ENCODE results near the gene CDCA7L. TPM values are rescaled to one million over a fixed set of nuclear protein-coding genes. Genes with fewer than 3 reads are reported as not detected.

The CDCA7L gene
- total RNA-seq, 1 experiment from 2014 or later = 107 TPM

DNA sequence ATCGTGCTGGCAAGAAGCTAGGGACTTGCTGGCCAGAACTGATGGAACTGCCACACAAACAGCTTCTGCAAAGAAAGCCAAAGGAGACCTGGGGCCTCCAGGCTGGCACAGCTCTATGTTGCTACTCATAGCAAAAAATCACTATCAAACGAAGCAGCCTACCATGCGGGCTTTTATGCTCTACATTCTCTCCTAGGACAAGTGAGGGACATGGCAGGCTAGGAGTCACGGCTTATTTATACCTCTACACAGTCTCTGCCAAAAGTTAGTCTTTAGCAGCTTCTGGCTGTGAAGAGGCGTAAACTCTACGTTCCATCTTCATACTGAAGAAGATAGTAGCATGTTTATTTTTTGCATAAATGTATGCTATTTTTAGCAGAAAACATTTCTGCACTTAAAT is 35.4 kb downstream of the CDCA7L start:
- RAD21 ChIA-PET (ENCODE audit: low non-redundant PET in 1 of 2, low total read pairs in 2 of 2, uncharacterized antibody in 2 of 2, unreplicated experiment in 2 of 2) = no interaction called here

More for the DNA sequence above, 35.4 kb downstream of the CDCA7L start:
- ChIA-PET POLR2A (no interaction called here), CTCF (no interaction called here)
- DNase-seq (ENCODE audit: low read depth, low spot score) (no peak), ATAC-seq (no peak)
- H3K4me2 ChIP-seq (ENCODE audit: low read length) = no peak overlapping the region
- H3K9me3 ChIP-seq (ENCODE audit: control insufficient read depth in 1 of 2, insufficient read depth in 1 of 2, low read depth in 1 of 2, low read length in 2 of 2) = no peaks in the 10 kb centered on the region
- TF ChIP-seq CBX3 (IDR thresholded peaks at IDR 0.05; ENCODE audit: low read depth) (no peak), YY1 (IDR thresholded peaks at IDR 0.05; ENCODE audit: extremely low read depth, insufficient replicate concordance, low read depth, low read length) (no peak), RAD21 (IDR thresholded peaks at IDR 0.05; ENCODE audit: low read depth) (no peak), CEBPB (IDR thresholded peaks at IDR 0.05; ENCODE audit: low read depth) (no peak), ZNF274 (IDR thresholded peaks at IDR 0.05; ENCODE audit: low read depth, low read length) (no peak), POLR2A (IDR thresholded peaks at IDR 0.05; ENCODE audit: borderline replicate concordance, extremely low read depth, insufficient read depth, insufficient read length) (no peak), SP1 (IDR thresholded peaks at IDR 0.05; ENCODE audit: low read depth) (no peak), SRF (IDR thresholded peaks at IDR 0.05; ENCODE audit: low read depth) (no peak), EZH2phosphoT487 (IDR thresholded peaks at IDR 0.05; ENCODE audit: borderline replicate concordance) (no peak), POLR2AphosphoS5 (IDR thresholded peaks at IDR 0.05; ENCODE audit: low read depth, low read length) (no peak), EZH2 (IDR thresholded peaks at IDR 0.05) (no peak), TCF7L2 (IDR thresholded peaks at IDR 0.05; ENCODE audit: borderline replicate concordance, extremely low read depth, insufficient read depth, insufficient read length) (no peak)
- TF ChIP-seq, protein P1, sequence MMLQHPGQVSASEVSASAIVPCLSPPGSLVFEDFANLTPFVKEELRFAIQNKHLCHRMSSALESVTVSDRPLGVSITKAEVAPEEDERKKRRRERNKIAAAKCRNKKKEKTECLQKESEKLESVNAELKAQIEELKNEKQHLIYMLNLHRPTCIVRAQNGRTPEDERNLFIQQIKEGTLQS (IDR thresholded peaks at IDR 0.05) = no peak
- TF ChIP-seq, protein P2, sequence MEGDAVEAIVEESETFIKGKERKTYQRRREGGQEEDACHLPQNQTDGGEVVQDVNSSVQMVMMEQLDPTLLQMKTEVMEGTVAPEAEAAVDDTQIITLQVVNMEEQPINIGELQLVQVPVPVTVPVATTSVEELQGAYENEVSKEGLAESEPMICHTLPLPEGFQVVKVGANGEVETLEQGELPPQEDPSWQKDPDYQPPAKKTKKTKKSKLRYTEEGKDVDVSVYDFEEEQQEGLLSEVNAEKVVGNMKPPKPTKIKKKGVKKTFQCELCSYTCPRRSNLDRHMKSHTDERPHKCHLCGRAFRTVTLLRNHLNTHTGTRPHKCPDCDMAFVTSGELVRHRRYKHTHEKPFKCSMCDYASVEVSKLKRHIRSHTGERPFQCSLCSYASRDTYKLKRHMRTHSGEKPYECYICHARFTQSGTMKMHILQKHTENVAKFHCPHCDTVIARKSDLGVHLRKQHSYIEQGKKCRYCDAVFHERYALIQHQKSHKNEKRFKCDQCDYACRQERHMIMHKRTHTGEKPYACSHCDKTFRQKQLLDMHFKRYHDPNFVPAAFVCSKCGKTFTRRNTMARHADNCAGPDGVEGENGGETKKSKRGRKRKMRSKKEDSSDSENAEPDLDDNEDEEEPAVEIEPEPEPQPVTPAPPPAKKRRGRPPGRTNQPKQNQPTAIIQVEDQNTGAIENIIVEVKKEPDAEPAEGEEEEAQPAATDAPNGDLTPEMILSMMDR (IDR thresholded peaks at IDR 0.05 in 2 of 3, conservative IDR thresholded peaks at IDR 0.05 in 1 of 3; ENCODE audit: borderline replicate concordance in 1 of 3, insufficient read depth in 1 of 3, low read depth in 2 of 3, low read length in 2 of 3) = no peak
- TF ChIP-seq, protein P3, sequence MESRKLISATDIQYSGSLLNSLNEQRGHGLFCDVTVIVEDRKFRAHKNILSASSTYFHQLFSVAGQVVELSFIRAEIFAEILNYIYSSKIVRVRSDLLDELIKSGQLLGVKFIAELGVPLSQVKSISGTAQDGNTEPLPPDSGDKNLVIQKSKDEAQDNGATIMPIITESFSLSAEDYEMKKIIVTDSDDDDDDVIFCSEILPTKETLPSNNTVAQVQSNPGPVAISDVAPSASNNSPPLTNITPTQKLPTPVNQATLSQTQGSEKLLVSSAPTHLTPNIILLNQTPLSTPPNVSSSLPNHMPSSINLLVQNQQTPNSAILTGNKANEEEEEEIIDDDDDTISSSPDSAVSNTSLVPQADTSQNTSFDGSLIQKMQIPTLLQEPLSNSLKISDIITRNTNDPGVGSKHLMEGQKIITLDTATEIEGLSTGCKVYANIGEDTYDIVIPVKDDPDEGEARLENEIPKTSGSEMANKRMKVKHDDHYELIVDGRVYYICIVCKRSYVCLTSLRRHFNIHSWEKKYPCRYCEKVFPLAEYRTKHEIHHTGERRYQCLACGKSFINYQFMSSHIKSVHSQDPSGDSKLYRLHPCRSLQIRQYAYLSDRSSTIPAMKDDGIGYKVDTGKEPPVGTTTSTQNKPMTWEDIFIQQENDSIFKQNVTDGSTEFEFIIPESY (IDR thresholded peaks at IDR 0.05; ENCODE audit: extremely low read depth, insufficient replicate concordance, low read length) = no peak
- H3K27me3 ChIP-seq (ENCODE audit: insufficient read depth, low read length) = no peaks in the 10 kb centered on the region
- no peak overlapping the region for H2AFZ ChIP-seq (ENCODE audit: low read depth, low read length, poor library complexity, severe bottlenecking)
- H3K9ac ChIP-seq (ENCODE audit: low read length) = no peak overlapping the region
- H3K36me3 ChIP-seq (ENCODE audit: control insufficient read depth in 1 of 2, insufficient read depth in 2 of 2, low read length in 2 of 2) = peaks cover 42 to 50% of the 10 kb centered on the region in 2 experiments; a peak in 3 of 4 replicates
- H3K4me1 ChIP-seq (ENCODE audit: control insufficient read depth in 1 of 2, insufficient read depth in 2 of 2, low read length in 2 of 2) = no peaks in the 10 kb centered on the region
- H3K27ac ChIP-seq (ENCODE audit: low read depth, low read length) = no peak overlapping the region
- no TSS peak for BruUV-seq (replicated peaks)
- H3K9me2 ChIP-seq (ENCODE audit: insufficient read depth) = no peaks in the 10 kb centered on the region
- peaks cover 12% of the 10 kb centered on the region; the same call in 1 of the 2 replicates for H3K79me2 ChIP-seq (ENCODE audit: insufficient read depth, low read length)
- no peaks in the 10 kb centered on the region for H4K20me1 ChIP-seq (ENCODE audit: insufficient read depth)
- intact Hi-C loops (cut with micrococcal nuclease) = no loop called here
- no peak overlapping the region for H3K4me3 ChIP-seq (replicated peaks in 1 of 2; ENCODE audit: low read depth in 1 of 2, low read length in 2 of 2)
